HG03175 (cell line): Measurements from ENCODE around the gene FRMPD2.
A peak's percentile ranks its signal among the peaks of the same experiment; 100 is the strongest.
"Not testable (repeated sequence)": the region's sequence is repeated elsewhere in the genome, so short reads cannot be mapped to it uniquely, and the experiment has no call there.

Source experiments
- ATAC-seq: cut with Tn5 transposase; IDR thresholded peaks from one replicate; pipeline ENCODE4 v1.9.1; 2021; ENCODE audit warnings: mild to moderate bottlenecking, moderate library complexity; ENCODE audit not compliant: unreplicated experiment

Gene FRMPD2

DNA sequence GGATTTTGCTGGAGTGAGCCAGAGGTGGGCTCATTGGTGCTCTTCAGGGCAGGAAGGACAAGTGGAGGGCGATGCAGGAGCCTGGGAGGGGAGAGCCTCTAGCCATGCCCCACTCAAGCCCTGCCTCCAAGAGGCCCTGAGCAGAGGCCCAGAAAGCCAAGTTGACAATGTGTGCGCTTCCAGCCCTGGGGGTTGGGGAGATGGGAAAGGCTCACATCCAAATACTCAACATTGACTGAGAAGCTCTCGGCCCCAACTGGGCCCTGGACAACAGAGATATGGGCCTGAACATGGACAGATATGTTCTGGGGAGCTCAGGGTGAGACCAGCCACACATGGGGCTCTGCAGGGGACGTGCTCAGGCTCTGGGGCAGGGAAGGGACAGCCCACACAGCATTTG, 39.0 kb downstream of the FRMPD2 start:
- no peak for ATAC-seq

DNA sequence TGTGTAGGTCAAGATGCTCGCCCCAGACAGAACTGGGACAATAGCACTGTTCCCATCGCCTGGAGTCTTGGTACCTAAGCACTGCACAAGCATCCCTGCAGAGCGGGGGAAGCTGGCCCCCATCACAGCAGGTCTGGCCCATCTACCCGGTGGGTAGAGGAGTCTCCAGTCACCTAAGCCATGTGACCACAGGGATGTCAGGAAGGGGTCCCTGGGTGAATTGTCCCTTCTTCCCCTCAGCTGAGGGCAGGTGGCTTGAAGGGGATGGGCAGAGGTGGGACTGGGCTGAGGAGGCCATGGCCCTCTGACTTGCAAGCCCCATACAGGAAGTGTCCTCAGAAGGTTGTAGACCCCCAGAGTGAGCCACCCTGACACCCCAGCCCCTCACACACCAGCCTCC, 39.7 kb downstream of the FRMPD2 start:
- no peak for ATAC-seq

DNA sequence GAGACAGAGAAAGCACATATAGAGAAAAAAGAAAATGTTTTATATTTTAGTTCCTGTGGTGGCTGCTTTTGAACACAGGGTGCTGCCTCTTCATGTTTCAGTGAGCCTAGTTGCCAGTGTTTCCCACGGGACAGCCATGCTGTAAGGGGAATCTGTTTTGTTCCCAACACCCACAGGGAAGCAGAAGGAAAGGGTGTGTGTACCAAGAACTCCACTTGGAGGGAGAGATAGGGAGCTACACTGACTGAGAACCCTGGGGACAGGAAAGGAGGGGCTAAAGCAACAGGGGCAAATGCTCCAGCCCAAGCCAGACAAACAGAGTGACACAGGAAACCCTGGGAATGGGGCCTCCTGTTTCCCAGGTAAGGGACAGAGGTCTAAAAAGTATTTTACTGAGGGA, 40.2 kb downstream of the FRMPD2 start:
- no peak for ATAC-seq

DNA sequence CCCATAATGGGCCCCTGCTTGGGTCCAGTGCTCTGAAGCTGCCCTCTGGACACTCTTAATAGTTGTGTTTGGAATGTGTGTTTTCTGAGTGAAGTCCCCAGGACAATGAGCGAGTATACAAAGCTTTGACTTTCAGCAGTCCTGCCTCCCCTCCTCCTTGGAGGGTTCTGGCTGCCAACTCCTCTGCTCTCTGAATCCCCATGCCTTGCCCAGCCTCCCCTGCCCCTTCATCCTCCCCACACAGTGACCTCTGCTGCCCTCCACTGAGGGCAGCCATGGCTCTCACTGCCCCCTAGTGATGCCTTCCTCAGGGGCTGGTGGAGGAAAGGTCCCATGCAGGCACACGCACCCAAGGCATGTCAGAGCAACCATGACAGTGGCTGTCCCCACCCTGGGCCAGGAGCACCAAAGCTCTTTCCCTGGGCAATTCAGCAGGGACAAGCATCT, 40.9 kb downstream of the FRMPD2 start:
- no peak for ATAC-seq

DNA sequence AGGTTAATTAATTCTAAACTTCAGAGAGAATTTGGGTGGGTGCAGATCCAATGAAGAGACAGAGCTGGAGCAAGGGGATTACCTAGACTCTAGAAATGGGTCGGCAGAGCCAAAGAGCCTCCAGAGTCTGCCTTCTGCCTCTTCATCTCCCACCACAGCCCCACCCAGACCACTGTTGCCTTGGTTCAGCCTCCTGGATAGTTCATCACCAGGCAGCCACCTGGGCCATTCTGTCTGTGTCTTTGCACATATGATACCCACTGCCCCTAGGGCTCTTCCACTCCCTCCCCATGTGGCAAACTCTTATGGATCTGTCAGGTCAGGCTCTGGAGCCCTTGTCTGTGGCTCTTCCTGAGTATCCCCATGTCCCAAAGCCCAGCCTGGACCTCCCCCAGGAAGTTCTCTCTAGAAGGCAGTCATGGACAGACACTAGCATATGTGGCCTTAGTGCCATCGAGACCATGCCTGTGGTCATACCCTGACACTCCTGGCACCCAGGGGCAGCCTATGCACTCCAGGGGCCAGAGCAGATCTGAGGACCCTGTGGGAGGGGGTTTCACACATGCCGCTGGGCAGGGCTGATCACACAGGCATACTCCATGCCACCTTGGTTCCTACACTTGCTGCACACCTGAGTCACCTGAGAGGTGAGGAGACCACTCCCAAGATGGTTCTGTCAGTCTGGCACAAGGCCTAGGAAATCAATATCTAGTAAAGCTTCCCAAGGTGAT, 41.6 kb downstream of the FRMPD2 start:
- ATAC-seq, result no peak

DNA sequence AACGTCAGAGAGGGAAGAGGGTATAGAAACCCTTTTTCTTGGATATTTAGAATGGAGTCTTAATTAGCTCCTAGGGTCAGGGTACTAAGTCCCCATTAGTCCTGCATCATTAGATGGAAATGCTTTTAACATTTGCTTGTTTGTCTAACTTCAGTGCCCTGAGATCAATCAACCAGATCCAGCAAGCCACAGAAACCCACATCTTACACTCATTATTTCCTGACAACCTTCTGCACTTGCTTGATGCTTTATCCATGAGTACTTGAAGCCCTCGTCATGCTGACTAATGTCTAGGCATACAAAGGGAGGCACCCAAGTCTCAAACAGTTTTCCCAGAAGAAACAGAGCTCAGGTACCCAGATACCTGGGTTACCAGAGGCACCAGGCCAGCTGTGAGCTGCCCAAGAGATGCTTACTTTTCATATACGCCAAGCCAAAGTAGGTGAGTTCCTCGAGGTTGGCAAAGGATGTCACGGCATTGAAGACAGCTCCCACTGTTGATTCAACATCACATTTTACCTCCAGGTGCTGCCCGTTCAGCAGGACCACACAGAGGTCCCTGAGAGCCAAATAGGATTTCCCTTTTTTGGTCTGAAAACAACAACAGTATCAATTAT, 42.7 kb downstream of the FRMPD2 start:
- ATAC-seq, result peak; percentile 68

DNA sequence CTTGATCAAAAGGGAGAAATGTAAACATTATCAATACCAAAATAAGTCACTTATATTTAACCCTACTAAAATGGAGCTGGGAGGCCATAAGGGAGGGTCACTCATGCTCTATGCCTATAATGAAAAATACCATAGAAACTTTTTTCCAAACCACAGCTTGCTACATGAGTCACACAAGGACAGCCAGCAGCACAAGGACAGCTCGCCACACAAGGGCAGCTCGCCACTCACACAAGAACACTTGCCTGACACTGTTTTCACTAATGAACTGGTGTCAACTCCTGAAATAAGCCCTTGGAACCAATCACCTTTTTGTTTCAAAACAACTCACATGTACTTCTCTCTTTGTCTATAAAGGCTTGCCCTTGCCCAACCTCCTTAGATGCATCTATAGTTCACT, 43.3 kb downstream of the FRMPD2 start:
- peak; percentile 45 for ATAC-seq

DNA sequence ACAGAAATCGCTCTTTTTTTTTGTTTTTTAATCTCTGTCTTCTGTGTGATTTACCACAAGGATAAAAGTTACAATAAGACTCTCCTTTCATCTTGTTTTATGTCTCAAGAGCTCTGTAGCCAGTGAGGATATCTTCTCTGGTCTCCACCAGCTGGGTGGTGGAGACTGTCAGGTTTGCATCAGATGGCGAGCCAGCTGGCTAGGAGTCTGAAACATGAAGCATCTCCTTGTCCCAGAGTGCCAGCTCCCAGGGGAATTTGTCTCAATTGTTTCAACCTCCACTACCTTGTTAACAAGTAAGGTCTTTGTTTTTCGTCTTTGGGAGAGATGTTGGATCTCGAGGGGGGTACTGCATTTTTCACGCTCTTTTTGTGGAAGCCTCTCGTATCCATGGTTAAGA, 47.3 kb downstream of the FRMPD2 start:
- ATAC-seq, result no peak

DNA sequence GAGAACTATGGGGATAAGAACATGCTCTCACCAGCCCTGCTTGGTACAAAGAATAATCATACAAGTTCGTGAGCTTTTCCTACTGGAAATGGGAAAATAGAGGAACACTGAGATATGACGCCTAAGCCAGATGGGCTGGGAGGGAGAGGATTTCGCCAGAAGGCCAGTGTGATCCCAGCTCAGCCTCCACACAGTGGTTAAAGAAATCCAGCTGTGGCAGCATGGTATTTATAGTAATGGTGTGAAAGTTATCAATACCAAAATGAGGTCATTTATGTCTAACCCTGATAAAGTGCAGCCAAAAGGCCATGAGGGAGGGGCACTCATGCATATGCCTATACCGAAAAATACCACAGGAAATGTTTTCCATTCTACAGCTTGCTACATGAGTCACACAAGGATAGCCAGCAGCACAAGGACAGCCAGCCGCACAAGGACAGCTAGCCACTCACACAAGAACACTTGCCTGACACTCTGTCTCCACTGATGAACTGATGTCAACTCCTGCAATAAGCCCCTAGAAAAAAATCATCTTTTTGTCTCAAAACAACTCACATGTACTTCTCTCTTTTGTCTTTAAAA, 49.4 kb downstream of the FRMPD2 start:
- no peak for ATAC-seq

DNA sequence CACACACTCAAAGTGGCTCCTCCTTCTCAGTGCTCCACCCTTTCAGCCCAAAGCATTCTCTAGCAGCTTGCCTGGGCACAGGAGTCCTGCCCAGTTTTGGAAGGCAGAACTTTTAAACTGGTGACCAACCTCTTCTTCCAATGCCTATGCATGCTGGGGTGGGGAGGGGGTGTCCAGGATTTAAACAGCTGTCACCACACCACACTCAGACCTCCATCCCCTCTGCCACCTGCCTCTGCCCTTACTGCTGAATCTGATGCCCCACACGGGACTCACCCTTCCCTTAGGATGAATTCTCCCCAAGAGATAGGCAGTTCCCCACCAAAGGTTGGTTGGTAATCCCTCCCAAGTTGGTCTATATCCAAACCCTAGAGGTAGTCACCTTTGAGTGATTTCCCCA, 50.2 kb downstream of the FRMPD2 start:
- ATAC-seq, result no peak

DNA sequence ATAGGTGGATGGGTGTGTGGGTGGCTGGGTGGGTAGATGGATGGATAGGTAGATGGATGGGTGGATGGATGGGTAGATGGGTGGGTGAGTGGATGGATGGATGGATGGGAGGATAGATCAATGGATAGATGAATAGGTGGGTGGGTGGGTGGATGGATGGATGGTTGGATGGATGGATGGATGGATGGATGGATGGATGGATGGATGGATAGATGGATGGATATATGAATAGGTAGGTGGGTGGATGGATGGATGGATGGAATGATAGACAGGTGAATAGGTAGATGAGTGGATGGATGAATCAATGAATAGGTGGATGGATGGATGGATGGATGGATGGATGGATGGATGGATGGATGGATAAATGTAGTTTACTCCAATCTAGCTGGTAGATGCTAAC, 52.7 kb downstream of the FRMPD2 start:
- no peak for ATAC-seq

DNA sequence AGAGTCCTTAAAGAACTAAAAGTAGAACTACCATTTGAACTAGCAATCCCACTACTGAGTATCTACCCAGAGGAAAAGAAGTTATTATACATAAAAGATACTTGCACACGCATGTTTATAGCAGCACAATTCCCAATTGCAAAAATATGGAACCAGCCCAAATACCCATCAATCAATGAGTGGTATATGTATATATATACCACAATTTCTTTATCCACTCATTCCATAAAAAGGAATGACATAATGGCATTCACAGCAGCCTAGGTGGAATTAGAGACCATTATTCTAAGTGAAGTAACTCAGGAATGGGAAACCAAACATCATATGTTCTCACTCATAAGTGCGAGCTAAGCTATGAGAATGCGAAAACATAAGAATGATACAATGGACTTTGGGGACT, 53.5 kb downstream of the FRMPD2 start:
- not testable (repeated sequence) for ATAC-seq

DNA sequence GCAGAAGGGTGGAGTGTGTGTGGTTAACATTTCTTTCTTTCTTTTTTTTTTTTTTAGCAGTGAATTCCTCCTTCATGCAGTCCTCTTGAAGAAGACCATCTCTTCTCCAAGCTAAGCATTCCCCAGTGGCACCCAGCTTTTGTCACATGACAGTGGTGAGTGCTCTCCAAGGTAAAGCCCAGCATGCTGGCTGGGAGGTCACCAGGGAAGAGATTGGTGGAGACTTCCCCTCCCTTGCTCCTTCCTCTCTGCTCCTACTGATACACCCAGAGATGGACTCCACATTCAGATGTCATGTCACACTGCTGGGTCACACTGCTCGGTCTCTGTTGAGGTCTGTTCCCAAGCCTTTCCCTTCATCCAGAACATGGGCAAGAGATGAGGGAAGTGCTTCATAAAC, 55.3 kb downstream of the FRMPD2 start:
- ATAC-seq, result no peak

DNA sequence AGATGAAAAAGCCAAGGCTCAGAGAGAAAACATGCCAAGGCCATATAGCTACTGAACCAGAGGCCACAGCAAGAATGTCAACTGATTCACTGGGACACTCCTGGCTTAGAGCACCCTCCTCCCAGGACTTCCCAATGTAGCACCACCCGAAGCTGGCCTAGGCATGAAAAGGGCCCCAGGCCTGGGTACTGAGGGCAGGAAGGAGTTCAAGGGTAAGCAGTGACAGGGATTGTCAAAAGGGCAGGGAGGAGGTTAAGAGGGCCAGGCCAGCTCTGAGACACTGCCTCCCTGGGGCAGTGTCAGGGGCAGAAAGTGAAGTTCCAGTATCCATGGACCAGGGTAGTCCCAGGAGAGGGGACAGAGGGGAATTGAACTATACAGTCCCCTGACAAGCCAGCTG, 57.8 kb downstream of the FRMPD2 start:
- ATAC-seq, result no peak

DNA sequence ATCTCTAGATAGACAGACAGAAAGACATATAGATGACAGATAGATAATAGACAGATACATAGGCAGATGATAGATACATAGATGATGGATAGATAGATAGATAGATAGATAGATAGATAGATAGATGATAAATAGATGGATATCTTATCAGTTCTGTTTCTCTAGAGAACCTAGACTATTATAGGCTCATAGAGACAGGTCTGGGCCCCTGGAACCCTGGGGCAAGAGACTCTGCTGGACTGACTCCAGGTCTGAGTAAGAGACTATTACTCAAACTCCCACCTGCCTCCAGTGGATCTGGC, 58.3 kb downstream of the FRMPD2 start:
- ATAC-seq, result no peak

DNA sequence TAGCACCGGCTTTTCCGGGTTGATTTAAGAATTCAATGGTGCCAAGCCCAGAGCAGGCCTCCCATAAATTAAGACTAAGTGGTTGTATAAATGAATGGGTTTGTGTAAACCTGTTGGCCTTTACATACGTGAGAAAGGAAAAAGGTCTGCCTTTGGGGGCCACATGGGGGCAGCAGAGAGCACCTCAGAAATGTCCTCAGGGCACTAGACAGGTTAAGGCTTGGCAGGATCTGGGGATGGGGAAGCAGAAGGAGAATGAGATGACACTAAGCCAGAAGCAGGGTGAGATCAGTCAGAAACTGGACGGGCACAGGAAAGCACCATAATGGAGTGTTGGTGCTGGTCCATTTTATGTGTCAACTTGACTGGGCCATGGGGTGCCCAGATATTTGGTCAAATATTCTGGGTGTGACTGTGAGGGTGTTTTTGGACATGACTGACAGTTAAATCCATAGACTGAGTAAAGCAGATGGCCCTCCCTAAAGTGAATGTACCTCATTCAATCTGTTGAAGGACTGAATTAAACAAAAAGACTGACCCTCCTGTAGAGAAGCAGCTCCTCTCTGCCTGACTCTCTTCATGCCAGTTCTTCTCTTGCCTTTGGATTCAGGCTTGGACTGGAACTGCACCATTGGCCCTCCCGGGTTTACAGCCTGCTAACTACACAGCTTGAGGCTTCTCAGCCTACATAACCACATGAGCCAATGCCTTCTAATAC, 58.9 kb downstream of the FRMPD2 start:
- ATAC-seq, result no peak

DNA sequence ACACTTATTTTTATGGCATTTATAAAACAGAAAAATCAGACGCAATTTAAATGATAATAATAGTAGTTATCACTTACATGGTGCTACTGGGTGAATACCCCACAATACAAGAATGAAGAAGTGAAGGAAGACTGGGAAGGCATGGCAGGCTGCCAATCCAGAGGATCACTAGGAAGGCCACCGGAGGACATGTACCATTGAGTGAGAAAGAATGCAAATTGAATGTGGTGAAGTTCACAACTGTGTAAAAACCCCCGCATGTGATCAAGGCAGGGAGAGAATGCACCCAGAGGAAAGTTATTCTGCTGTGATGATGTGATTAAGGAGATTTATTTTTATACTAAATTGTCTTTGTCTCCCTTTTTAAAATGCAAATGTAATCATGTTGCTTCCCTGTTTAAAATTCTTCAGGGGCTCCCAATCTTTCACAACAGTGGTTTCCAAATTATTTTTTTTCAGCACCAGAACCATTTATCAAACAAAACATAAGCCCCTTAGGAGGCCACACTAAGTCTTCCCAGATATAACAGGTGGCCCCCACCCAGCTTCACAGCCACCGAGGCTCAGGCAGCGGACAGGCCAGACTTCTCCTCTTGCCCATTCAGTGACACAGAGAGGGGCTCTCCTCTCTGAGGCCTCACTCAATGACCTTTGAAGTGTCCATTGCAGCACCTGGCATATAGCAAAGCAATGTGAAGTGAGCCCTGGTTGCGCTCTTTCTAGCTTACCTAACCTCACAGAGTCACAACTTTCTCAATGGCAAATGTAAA, 59.6 kb downstream of the FRMPD2 start:
- ATAC-seq, result no peak

DNA sequence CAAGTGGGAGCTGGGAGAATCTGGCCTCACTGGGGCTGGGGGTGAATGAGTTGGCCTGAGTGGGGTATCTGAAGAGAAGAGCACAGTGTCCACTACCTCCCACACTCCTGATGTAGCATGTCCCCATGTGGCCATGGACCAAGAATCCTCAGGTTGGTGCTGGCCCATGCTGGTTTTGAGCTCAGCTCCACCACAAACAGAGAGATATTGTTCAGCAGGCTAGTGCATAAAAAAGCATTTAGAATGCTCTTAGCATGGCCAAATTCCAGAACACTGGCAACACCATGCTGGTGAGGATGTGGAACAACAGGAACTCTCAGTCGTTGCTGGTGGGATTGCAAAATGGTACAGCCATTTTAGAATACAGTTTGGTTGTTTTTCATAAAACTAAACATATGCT, 61.4 kb downstream of the FRMPD2 start:
- ATAC-seq, result no peak

DNA sequence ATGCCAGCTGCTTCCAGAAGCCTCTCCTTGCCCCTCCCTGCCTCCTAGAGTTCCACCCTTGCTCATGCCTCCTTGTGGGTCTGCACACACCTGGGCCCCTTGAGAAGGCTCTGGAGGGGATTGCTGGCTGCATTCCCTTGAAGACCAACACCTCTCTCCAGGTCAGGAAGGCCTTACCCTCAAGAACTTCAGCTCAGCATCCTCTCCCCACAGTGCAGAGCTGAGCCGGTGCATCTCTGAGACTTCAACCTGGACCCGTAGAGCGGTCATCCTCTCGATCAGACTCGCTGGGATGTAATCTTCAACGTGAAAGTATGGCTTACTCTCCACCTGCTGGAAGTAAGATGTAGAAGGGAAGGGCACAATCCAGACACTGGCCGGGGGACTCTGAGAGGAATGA, 62.7 kb downstream of the FRMPD2 start:
- ATAC-seq, result no peak

DNA sequence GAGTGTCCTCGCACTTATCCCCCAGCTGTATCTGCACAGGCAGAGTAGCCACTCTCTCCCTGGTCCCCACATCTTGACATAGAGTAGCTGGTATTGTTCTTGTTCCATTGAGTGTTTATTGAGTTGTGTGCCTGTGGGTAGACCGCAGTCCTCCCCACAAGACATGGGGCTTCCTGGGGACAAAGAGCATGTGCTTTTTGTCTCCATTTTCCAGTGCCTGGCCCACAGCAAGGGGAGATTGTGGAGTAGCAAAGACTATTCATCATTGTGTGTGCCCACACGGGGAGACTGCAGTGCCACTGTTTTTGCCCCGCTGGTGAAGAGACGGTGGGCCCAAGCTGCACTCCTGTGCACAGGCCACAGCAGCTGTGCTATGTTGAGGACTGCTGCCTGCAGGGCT, 63.5 kb downstream of the FRMPD2 start:
- ATAC-seq, result no peak

DNA sequence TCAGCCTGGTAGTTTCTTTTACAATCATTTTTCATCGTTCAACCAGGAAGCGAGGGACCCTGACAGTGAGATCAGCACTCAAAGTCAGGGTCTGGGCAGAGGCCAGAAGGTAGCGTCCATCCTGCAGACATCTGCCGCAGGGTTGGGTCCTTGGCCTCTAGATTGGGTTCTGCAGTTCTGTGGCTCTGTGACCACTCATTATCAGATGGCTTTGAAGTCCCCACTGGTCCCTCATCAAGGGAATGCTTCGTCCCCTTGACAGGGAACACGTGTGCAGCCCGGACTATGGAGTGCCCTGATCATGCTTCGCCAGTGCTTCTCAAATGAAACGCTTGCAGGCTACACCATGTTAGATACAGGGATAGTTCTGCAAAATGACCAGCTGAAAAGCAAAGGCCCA, 64.1 kb downstream of the FRMPD2 start:
- no peak for ATAC-seq
